Chondrocyte (in vitro differentiated cells): ENCODE data around the gene ARHGAP26. TPM values are rescaled to one million over a fixed set of nuclear protein-coding genes. Genes with fewer than 3 reads are reported as not detected.

Experiments
- DNase-seq: peaks from one replicate; pipeline ENCODE4 v3.0.0; 2021; ENCODE audit warnings: mixed read lengths, low spot score
- H3K27ac Mint-ChIP-seq: one replicate; pipeline ENCODE4 v1.8.0; 2021; ENCODE audit warnings: mild to moderate bottlenecking, moderate library complexity, mixed read lengths; ENCODE audit not compliant: unreplicated experiment
- H3K27me3 Mint-ChIP-seq: 2 replicates; pipeline ENCODE4 v1.8.0; 2021; ENCODE audit warnings: low read depth, mixed read lengths
- H3K36me3 Mint-ChIP-seq: 2 replicates; pipeline ENCODE4 v1.8.0; 2021; ENCODE audit warnings: low read depth, mixed read lengths
- H3K4me1 Mint-ChIP-seq: 2 replicates; pipeline ENCODE4 v1.8.0; 2021; ENCODE audit warnings: low read depth, mild to moderate bottlenecking, mixed read lengths
- H3K4me3 Mint-ChIP-seq: one replicate; pipeline ENCODE4 v1.8.0; 2021; ENCODE audit warnings: mild to moderate bottlenecking, moderate library complexity, mixed read lengths; ENCODE audit not compliant: unreplicated experiment
- H3K9me3 Mint-ChIP-seq: 2 replicates; pipeline ENCODE4 v1.8.0; 2021; ENCODE audit warnings: low read depth, mixed read lengths
- CTCF ChIP-seq: fragments of 200-600 bp; sonication (generic); IDR thresholded peaks from 2 replicates; pipeline ENCODE4 v1.5.0; 2021; ENCODE audit warnings: antibody characterized with exemption, mild to moderate bottlenecking, moderate library complexity
- total RNA-seq: library from RNA; stranded (reverse); gene quantifications from 3 replicates; pipeline ENCODE4 v1.2.1, GENCODE V29; 2021

Gene ARHGAP26
- total RNA-seq, 1 donor from 2014 or later, result 16.4 TPM

GRCh38 chr5:142878111-142878510 is 107.9 kb downstream of the ARHGAP26 start:
- peaks cover 67% of the 10 kb centered on the region for H3K4me1 Mint-ChIP-seq
- H3K27ac Mint-ChIP-seq, result no peak overlapping the region
- no peak overlapping the region for H3K4me3 Mint-ChIP-seq
- no peak for TF ChIP-seq CTCF
- no peaks in the 10 kb centered on the region for H3K9me3 Mint-ChIP-seq
- H3K36me3 Mint-ChIP-seq, result no peaks in the 10 kb centered on the region
- no peak for DNase-seq
- no peaks in the 10 kb centered on the region for H3K27me3 Mint-ChIP-seq

- no peak for TF ChIP-seq CTCF
Measured at GRCh38 chr5:142878638-142879037, 108.5 kb downstream of the ARHGAP26 start.

GRCh38 chr5:142881076-142881783 is 111.1 kb downstream of the ARHGAP26 start:
- DNase-seq, result no peak
- Mint-ChIP-seq H3K27me3 (no peaks in the 10 kb centered on the region), H3K27ac (peak overlapping the region; percentile 69), H3K4me1 (peaks cover 54% of the 10 kb centered on the region), H3K9me3 (no peaks in the 10 kb centered on the region), H3K36me3 (no peaks in the 10 kb centered on the region), H3K4me3 (no peak overlapping the region)
- no peak for TF ChIP-seq CTCF

More at GRCh38 chr5:142878638-142879037, 108.5 kb downstream of the ARHGAP26 start:
- no peak overlapping the region for H3K4me3 Mint-ChIP-seq
- DNase-seq, result no peak
- H3K9me3 Mint-ChIP-seq, result no peaks in the 10 kb centered on the region
- peaks cover 67% of the 10 kb centered on the region for H3K4me1 Mint-ChIP-seq
- no peaks in the 10 kb centered on the region for H3K27me3 Mint-ChIP-seq
- H3K27ac Mint-ChIP-seq, result no peak overlapping the region
- no peaks in the 10 kb centered on the region for H3K36me3 Mint-ChIP-seq

GRCh38 chr5:142881784-142882126 is 111.6 kb downstream of the ARHGAP26 start:
- Mint-ChIP-seq H3K4me1 (peaks cover 51% of the 10 kb centered on the region), H3K27me3 (no peaks in the 10 kb centered on the region), H3K27ac (peak overlapping the region; percentile 69), H3K36me3 (peaks cover 1% of the 10 kb centered on the region), H3K9me3 (no peaks in the 10 kb centered on the region), H3K4me3 (no peak overlapping the region)
- no peak for DNase-seq
- no peak for TF ChIP-seq CTCF

GRCh38 chr5:142883025-142883424 is 112.8 kb downstream of the ARHGAP26 start:
- no peak for DNase-seq
- no peaks in the 10 kb centered on the region for H3K27me3 Mint-ChIP-seq
- H3K36me3 Mint-ChIP-seq, result peaks cover 1% of the 10 kb centered on the region
- TF ChIP-seq CTCF, result no peak
- H3K27ac Mint-ChIP-seq, result peak overlapping the region; percentile 91
- H3K9me3 Mint-ChIP-seq, result no peaks in the 10 kb centered on the region
- H3K4me1 Mint-ChIP-seq, result peaks cover 47% of the 10 kb centered on the region
- no peak overlapping the region for H3K4me3 Mint-ChIP-seq
